GM12873 (cell line): ENCODE results near the gene AP5M1.

Experiments used
- TF ChIP-seq, protein P1 (sequence below): IDR thresholded peaks from 2 replicates; pipeline ENCODE4 v1.5.1; 2012; ENCODE audit warnings: low read depth, mild to moderate bottlenecking, moderate library complexity, low read length, control low read depth; ENCODE audit not compliant: insufficient read depth; ENCODE audit errors: missing control alignments

AP5M1 gene

DNA sequence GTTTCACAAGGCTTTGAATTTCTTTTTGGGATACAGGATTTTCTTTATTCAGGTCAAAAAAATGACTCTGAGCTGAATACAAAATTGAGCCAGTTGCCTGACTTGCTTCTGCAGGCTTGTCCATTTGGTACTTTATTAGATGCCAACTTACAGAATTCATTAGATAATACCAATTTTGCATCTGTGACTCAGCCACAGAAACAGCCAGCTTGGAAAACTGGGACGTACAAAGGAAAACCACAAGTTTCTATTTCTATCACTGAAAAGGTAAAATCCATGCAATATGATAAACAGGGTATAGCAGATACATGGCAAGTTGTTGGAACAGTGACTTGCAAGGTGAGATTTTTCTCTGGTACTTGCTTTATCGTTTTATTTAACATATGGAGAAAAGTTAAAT lies 5.8 kb downstream of the AP5M1 start:
- TF ChIP-seq, protein P1, sequence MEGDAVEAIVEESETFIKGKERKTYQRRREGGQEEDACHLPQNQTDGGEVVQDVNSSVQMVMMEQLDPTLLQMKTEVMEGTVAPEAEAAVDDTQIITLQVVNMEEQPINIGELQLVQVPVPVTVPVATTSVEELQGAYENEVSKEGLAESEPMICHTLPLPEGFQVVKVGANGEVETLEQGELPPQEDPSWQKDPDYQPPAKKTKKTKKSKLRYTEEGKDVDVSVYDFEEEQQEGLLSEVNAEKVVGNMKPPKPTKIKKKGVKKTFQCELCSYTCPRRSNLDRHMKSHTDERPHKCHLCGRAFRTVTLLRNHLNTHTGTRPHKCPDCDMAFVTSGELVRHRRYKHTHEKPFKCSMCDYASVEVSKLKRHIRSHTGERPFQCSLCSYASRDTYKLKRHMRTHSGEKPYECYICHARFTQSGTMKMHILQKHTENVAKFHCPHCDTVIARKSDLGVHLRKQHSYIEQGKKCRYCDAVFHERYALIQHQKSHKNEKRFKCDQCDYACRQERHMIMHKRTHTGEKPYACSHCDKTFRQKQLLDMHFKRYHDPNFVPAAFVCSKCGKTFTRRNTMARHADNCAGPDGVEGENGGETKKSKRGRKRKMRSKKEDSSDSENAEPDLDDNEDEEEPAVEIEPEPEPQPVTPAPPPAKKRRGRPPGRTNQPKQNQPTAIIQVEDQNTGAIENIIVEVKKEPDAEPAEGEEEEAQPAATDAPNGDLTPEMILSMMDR: no peak

DNA sequence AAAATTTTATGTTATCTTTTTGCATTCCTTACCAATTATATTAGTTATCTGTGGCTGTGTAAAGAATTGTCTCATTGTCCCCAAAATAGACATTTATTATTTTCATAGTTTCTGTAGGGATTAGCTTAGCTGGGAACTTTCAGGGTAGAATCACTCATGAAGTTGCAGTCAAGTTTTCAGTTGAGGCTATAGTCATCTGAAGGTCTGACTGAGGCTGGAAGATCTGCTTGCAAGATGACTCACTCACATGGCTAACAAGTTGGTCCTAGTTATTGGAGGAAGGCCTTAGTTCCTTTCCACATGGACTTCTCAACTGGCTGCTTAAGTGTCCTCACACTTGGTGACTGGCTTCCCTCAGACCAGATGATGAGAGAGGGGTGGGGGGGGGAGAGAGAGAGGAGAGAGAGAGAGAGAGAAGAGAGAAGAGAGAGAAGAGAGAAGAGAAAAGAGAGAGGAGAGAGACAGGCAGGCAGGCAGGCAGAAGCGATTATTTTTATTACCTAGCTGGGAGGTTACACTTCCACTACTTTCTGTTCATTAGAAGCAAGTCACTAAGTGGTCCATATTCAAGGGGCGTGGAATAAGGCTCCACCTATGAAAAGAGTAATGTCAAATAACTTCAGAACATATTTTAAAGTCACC lies 6.4 kb downstream of the AP5M1 start:
- TF ChIP-seq, protein P1: no peak

DNA sequence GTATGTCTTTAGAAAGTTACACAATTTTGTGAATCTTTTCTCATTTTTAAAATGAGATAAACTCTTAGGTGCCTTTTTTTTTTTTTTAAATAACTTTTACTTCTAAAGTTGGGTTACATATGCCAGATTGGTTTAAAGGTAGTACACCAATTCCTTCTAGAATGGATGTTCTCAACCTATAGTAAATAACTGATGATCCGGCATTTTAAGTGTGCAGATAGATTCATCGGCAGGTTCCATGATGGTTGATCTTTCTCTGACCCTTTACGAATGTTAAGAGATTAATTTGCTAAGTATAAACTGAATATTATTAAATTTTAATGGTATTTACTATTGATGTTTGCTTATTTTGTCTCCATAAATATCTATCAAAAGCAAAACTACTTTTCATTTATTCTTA lies 8.3 kb downstream of the AP5M1 start:
- TF ChIP-seq, protein P1: no peak

DNA sequence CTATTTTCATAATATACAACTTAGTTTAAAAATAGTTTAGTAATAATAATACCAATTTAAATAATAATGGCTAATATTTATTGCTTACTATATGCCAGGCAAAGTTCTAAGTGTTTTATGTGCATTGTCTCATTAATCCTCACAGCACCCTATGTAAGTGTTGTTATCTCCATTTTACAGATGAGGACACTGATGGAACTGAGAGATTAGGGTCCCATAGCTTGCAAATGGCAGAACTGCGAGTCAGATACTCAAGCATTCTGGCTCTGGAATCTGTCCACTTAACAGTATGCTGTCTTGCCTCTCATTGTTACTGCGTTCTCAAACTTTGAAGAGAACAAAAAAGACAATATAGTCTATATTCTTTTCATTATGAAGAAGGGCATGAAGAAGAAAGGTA lies 19.0 kb downstream of the AP5M1 start:
- TF ChIP-seq, protein P1: no peak

DNA sequence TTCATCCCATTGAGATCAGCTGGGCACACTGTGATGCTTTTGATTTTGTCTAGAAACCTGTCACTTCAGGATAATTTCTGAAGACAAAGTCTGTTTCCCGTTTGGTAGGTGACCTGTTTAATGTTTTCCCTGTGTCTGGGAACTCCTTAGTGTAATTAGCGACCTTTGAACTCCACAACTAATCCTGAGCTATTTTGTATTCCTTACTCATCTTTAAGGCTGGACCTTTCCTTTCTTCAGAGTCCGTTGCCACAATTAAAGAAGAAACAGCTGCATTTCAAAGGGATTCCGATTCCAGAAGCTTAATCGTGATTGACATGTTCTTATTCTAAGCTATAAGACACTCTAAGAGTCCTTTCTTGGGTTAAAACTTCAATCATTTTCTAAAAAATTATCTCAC lies 22.0 kb downstream of the AP5M1 start:
- TF ChIP-seq, protein P1: no peak

DNA sequence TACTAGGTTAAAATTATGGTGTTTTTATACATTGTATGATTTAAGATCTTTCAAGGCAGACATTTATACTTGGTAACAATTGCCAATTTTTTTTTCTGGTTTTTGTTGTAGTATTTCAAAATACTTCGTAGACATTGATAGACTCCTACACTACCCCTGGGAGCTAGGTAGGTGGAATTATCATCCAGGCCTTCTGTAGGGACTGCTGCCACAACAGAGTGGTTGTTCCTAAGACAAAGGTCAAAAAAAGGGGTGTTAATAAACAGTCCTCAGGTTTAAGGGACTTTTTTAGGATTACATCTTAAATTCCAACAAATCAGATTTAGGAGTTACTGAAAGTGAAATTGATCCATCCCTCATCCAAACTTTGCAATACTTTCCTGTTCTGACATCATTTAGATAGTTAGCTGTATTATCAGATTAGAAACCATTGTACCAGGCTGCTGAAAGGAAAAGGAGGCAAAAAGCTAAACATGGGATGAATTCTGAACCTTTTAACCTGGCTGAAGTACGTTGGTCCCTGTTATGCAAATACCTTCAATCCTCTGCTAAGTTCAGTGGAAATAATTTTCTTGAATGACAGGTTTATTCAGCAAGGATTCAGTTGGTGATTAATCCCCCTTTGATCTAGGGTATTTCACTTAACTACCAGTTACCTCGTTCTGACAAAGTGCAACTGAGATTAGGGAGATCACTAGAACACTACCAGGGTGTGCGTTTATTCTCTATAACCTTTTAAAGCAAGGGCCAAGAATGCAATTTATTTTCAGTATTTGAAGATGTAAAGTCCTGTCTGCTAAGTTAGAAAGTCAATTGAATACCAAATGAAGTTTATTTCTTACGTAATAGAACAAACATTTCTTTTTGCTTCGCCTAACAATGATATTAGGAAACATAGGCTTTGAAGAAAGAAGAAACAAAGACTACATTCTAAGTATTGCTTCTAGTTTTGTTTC lies 23.2 kb downstream of the AP5M1 start:
- TF ChIP-seq, protein P1: no peak
